ENCODE results near the gene PPP2R5D. TPM values are rescaled to one million over a fixed set of nuclear protein-coding genes. Genes with fewer than 3 reads are reported as not detected.
A peak's percentile ranks its signal among the peaks of the same experiment; 100 is the strongest.

Gene PPP2R5D
- total and polyA plus RNA-seq, 4 donors, result 19.0 to 26.8 (median 21.9) TPM

DNA sequence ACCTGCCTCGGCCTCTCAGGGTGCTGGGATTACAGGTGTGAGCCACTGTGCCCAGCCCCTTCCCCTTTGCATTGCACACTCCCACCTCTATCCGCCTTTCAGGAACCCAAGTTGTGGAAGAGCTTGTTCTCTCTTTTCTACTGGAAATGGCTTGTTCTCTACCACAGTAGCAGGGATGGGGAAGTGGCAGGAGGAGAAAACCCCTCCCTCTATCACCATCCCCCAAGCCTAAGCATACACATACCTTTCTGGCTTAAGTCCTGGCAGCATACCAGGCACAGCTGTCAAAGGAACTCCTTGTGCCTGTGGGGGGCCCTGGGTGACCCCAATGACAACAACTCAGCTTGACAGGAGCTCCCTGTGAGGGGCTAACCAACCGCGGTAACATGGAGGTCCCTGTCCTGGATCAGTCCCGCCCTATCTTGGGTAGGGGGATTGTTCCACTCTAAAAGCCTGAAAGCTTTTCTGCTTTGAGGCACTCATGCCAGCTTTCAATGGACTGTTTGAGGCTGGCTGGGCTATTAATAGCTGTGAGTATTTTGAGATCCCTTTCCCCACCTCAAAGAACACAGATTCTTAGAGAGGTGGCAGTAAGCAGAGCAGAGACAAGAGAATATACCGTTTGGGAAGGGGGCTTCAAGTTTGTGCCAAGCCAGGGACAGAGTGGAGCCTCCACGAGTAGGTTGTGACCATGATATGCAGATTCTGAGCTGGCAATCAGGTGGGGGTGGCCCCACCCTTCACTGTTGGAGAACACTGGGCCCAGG lies 32.0 kb downstream of the PPP2R5D start:
- 68 to 73% methylated on average over 7 of the region's 7 CpGs for whole genome bisulfite sequencing, 2 donors
- H3K4me1 ChIP-seq (ENCODE audit: control insufficient read depth in 5 of 5, insufficient read depth in 5 of 5, low read length in 5 of 5), result peaks cover 7 to 44% (median 25%) of the 10 kb centered on the region in 5 donors
- H3K9me3 ChIP-seq (ENCODE audit: control insufficient read depth in 4 of 4, insufficient read depth in 3 of 4, low read length in 3 of 4), result no peaks in the 10 kb centered on the region
- peak overlapping the region in 1 of 2 donors; percentile 29 for H3K9ac ChIP-seq (ENCODE audit: insufficient read depth in 1 of 2, low read length in 2 of 2)
- TF ChIP-seq CTCF (IDR thresholded peaks at IDR 0.05; ENCODE audit: control extremely low read depth, extremely low read depth), result no peak
- no peaks in the 10 kb centered on the region for H3K27me3 ChIP-seq (ENCODE audit: control insufficient read depth in 3 of 3, insufficient read depth in 3 of 3, low read length in 2 of 3)
- ATAC-seq (ENCODE audit: insufficient read depth, low FRiP score), result no peak
- no peak overlapping the region for H3K4me3 ChIP-seq
- peak overlapping the region; percentile 21 to 29 for H3K27ac ChIP-seq (ENCODE audit: low read depth in 1 of 2, low read length in 1 of 2)
- H3K36me3 ChIP-seq (ENCODE audit: control insufficient read depth in 4 of 4, insufficient read depth in 4 of 4, low read length in 4 of 4), result peaks cover 11 to 38% (median 23%) of the 10 kb centered on the region in 4 donors
- DNase-seq, result no peak

DNA sequence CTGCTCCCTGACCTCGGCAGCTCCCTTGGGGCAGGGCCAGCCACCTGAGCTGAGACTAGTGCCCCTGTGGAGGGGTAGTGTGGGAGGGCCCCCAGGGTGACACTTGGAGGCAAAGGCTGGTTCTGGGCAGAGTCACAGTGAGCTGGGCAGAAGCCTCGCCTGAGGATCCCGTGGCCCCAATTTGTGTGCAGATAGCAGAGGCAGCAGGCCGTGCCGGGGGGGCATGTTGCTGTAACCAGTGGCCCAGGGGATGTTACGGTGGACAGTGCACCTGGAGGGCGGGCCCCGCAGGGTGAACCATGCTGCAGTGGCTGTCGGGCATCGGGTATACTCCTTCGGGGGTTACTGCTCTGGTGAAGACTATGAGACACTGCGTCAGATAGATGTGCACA lies 32.6 kb downstream of the PPP2R5D start:
- 90 to 93% methylated on average over 12 of the region's 12 CpGs for whole genome bisulfite sequencing, 2 donors

DNA sequence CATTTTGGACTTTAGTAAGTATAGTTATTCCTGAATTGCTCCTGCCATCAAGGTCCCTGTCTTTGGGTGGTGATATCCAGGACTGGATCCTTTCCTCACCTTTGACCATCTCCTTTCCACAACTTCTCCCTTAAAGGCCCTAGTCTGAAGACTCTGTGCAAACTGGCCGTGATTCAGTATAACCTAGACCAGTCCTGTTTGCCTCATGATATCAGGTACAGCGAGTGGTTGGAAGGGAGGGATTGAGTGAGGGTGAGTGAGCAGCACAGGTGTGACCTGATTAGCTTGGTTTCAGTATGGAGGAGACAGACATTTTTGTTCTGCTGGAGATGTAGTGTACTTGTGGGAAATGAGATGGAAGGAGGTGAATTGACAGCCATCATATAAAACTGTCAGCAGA lies 34.8 kb downstream of the PPP2R5D start:
- Histone ChIP-seq H3K9me3 (ENCODE audit: control insufficient read depth in 4 of 4, insufficient read depth in 3 of 4, low read length in 3 of 4) (no peaks in the 10 kb centered on the region), H3K4me1 (ENCODE audit: control insufficient read depth in 5 of 5, insufficient read depth in 5 of 5, low read length in 5 of 5) (peaks cover 7 to 33% (median 20%) of the 10 kb centered on the region in 5 donors), H3K36me3 (ENCODE audit: control insufficient read depth in 4 of 4, insufficient read depth in 4 of 4, low read length in 4 of 4) (peaks cover 11 to 35% (median 22%) of the 10 kb centered on the region in 4 donors), H3K4me3 (no peak overlapping the region), H3K27ac (ENCODE audit: low read depth in 1 of 2, low read length in 1 of 2) (no peak overlapping the region), H3K27me3 (ENCODE audit: control insufficient read depth in 3 of 3, insufficient read depth in 3 of 3, low read length in 2 of 3) (no peaks in the 10 kb centered on the region), H3K9ac (ENCODE audit: insufficient read depth in 1 of 2, low read length in 2 of 2) (no peak overlapping the region)
- DNase-seq (no peak), ATAC-seq (ENCODE audit: insufficient read depth, low FRiP score) (no peak)
- WGBS, 2 donors, result 95 to 98% methylated on average over 2 of the region's 2 CpGs
- no peak for TF ChIP-seq CTCF (IDR thresholded peaks at IDR 0.05; ENCODE audit: control extremely low read depth, extremely low read depth)

More for the DNA sequence above, 32.6 kb downstream of the PPP2R5D start:
- H3K36me3 ChIP-seq (ENCODE audit: control insufficient read depth in 4 of 4, insufficient read depth in 4 of 4, low read length in 4 of 4), result peaks cover 11 to 38% (median 22%) of the 10 kb centered on the region in 4 donors
- H3K4me1 ChIP-seq (ENCODE audit: control insufficient read depth in 5 of 5, insufficient read depth in 5 of 5, low read length in 5 of 5), result peaks cover 7 to 44% (median 25%) of the 10 kb centered on the region in 5 donors
- peak overlapping the region; percentile 11 to 21 for H3K27ac ChIP-seq (ENCODE audit: low read depth in 1 of 2, low read length in 1 of 2)
- no peaks in the 10 kb centered on the region for H3K9me3 ChIP-seq (ENCODE audit: control insufficient read depth in 4 of 4, insufficient read depth in 3 of 4, low read length in 3 of 4)
- no peak overlapping the region for H3K4me3 ChIP-seq
- TF ChIP-seq CTCF (IDR thresholded peaks at IDR 0.05; ENCODE audit: control extremely low read depth, extremely low read depth), result no peak
- no peaks in the 10 kb centered on the region for H3K27me3 ChIP-seq (ENCODE audit: control insufficient read depth in 3 of 3, insufficient read depth in 3 of 3, low read length in 2 of 3)
- DNase-seq (no peak), ATAC-seq (ENCODE audit: insufficient read depth, low FRiP score) (no peak)
- no peak overlapping the region for H3K9ac ChIP-seq (ENCODE audit: insufficient read depth in 1 of 2, low read length in 2 of 2)

Data from lung (tissue), 12 donors.